Activated T-cell treated with anti-CD3 and anti-CD28 coated beads, Interleukin-2, amount 50 U/mL, for 48 hours (primary cell): ENCODE results near the gene KCNJ1.

ENCODE experiments used
- DNase-seq, 2 experiments: peaks; one replicate each; pipeline ENCODE4 v3.0.0-alpha.2; 2020

The KCNJ1 gene

DNA sequence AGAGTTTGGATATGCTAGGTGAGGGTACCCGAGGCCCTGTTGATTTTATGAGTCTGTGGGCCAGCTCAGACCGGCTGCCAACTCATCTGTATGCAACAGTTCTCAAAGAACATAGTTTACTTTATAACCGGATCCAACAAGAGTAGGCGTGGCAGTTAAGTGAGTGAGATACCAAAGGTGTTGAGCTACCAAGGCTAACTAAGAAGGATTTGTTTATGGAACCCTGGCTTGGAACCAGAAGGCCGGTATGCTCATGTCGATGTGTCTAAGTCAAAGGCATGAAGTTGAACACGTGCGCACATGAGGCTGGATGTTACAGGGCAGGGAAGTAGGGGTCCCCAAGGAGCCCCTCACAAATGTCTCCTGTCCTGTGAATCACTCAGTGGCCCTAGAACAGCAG is at the start of gene KCNJ1:
KCNJ1 (minus strand) TSS at position 20 of the 400 bp plus-strand sequence. CDS start 27,053 bp downstream, outside the sequence.
- DNase-seq: no peak

DNA sequence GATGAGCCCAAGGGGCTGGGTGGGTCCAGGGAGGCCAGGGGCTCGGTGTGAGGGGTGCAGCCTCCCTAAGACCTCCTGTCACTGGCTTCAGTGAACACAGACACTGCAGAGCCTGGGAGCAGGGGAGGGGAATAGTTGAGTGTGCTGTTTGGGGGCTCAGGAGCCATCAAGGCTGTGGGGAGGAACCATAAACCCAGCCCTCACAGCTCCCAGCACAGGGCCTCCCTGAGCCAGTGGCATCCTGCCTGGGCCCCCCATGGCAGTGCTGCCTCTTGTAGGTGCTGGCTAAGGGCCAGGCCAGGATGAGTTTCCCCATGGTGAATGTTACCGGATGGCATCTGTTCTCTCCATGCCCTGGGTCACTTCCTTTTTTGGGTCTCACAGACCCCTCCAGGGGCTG is 49.6 kb upstream of the KCNJ1 start:
- no peak for DNase-seq

DNA sequence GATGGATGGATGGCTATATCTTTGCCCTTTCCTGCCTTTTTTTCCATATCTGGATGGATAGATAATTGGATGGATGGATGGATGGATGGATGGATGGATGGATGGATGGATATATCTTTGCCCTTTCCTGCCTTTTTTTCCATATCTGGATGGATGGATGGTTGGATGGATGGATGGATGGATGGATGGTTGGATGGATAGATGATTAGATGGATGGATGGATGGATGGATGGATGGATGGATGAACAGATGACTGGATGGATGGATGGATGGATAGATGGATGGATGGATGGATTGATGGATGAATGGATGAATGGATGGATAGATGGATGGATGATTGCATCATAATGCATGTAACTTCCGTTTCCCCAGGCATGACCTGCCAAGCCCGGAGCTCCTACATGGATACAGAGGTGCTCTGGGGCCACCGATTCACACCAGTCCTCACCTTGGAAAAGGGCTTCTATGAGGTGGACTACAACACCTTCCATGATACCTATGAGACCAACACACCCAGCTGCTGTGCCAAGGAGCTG is 49.0 kb upstream of the KCNJ1 start:
- no peak for DNase-seq

DNA sequence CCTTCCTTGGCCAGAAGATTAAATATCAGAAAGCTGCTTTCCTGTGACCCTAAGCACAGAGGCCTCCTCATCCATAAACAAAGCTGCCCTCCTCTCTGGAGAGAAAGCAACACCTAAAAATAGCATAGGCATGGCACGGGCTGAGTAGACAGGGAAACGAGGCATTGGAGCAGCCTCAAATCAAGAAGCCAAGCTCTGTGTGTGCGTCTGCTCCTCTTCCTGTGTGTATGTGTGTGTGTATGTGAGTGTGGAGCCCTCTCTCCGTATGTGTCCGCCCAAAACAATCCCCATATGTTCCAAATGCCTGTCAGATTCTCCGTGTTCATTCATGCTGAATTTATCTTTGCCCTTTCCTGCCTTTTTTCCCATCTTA is 48.0 kb upstream of the KCNJ1 start:
- DNase-seq: no peak

DNA sequence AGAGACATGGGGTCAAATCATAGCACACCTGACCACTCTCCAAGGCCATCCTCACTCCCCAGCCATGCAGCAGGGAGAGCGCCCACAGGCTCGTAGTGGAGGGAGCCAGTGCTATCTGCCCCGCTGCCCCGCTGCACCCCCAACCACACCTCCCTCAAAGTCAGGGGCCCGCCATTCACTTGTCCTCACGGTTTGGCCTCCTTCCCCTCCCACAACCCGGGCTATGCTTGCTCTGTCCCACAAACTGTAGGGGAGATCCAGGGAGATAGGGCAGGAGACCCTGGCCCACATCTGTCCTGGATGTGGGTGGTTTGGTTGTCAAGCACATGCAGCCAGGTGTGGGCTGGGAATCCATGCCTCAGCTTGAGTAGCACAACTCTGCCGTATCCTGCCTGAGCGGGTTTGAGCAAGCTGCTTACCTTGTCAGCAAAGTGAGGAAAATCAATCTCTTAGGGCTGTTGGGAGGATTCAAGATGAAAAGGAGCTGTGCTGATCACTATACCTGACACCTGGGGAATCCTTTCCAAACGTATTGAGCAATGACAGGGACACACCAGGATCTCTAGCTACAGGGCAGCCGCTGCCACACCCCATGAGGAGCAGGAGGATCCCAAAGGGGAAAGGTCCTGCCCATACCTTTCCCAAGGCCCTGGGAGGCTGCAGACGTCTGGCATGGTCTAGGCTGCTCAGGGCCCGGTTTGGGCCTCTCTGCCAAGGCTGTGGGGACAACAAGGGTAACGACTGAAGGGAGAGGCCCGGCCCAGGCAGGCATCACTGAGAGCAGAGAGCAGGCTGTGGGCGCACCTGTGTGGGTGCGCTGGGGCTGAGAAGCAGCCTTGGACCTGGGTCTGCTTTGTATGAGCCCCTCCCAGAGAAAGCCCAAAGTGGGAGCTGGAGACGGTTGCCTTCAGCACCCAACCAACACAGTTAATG is 47.4 kb upstream of the KCNJ1 start:
- no peak for DNase-seq

DNA sequence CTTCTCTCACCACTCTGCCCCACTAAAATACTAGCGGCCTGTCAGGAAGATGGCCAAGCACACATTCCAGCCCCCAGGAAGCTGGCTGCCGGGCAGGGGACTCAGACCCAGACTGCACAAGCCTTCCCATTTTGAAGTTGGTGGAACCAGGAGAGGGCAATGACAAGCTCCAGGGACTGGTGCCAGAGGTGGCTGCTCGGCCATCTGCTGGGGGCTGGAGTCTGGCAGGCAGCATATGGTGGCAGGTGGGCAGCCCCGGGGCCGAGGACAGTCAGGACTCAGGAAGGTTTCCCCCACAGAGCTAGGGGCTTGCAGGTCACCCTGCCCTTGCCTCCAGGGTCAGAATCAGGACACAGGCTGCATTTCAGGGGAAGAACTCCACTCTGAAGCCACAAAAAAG is 46.7 kb upstream of the KCNJ1 start:
- no peak for DNase-seq

DNA sequence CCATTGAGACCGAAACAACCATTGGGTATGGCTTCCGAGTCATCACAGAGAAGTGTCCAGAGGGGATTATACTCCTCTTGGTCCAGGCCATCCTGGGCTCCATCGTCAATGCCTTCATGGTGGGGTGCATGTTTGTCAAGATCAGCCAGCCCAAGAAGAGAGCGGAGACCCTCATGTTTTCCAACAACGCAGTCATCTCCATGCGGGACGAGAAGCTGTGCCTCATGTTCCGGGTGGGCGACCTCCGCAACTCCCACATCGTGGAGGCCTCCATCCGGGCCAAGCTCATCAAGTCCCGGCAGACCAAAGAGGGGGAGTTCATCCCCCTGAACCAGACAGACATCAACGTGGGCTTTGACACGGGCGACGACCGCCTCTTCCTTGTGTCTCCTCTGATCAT is 44.6 kb upstream of the KCNJ1 start:
- DNase-seq: no peak

DNA sequence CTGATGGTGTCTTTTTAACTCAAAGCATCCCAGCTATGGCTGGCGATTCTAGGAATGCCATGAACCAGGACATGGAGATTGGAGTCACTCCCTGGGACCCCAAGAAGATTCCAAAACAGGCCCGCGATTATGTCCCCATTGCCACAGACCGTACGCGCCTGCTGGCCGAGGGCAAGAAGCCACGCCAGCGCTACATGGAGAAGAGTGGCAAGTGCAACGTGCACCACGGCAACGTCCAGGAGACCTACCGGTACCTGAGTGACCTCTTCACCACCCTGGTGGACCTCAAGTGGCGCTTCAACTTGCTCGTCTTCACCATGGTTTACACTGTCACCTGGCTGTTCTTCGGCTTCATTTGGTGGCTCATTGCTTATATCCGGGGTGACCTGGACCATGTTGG is 44.1 kb upstream of the KCNJ1 start:
- DNase-seq: no peak

DNA sequence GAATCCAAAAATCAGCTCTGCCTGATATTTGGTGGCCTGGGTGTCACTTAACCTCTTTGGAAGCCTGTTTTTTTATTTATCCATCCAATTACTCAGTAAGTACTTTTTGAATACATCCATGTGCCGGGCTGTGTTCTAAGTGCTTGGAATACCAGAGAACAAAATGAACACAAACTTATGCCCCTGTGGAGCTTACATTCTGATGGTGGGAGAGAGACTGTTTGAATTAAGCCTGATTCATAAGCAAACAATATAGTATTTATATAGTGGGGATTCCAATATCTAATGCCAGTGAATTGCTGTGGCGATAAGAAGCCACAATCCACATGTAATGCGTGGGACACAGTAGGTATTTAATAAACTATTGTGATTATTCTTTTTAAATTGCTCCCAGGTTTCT is 43.5 kb upstream of the KCNJ1 start:
- no peak for DNase-seq

DNA sequence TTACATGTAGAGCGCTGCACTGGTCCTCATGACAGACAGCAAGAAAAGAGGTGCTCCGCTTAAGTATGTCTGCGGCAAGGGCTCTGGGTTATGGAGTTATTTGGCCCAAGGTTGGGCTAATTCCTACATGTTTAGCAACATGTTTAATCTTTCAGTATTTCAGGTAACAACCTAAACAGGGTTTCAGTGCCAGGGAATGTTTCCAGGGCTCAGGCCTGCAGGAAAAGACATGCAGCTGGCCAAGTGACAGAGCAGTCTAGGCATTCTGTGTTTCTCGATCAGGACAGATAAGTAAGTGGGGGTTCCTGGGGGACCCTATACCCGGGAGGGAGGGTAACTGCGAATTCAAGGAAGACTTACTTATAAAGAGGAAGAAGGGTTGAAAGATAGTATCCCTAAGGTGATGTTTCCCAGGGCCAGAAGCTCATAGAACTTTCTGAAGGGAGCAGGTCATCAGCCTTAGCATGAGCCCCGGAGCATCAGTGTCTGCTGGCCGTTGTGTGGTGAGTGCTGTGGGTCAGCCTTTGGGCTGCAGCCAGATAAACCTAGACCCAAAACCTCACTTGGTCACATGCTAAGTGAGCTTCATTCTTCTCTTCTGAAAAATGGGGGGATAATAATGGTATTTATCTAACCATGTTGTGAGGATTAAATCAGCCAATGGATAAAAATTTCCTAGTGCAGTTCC is 42.5 kb upstream of the KCNJ1 start:
- DNase-seq: no peak

DNA sequence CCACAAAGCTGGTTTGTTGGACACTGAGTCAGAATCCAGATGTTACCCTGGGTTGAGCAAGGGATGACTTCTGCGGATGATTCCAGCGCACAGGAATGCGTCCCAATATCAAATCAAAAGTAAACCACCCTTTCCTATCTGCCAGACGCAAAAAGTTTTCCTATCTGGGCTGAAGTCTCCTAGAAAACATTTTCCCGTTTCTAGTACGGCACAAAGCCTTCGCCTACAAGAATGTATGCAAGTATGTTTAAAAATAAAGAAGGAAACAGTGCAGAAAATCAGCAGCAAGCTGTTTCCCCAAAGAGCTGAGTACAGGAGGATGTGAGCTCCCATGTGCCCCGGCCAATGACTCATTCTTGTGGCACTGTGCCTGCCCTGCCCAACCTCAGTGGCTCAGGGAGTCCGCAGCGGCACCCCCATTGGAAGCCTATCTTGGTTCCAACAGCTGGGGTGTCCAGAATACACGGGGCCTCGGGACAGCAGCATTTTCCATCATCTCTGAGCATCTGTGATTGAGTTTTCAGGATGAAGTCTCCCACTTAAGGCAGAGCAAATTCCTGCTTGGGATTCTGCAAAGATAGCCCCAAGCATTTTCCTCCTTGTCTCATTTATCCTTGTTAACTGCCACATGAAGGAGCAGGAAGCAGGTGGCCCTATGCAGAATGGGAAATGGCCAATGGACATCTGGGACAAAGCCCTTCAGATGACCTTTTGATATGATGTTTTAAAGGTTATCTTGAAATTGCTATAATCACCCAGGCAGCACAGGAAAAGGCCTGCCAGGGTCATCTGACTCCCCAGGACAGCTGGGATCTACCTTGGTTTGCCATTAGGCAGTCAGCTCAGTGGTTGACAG is 41.5 kb upstream of the KCNJ1 start:
- DNase-seq: no peak

DNA sequence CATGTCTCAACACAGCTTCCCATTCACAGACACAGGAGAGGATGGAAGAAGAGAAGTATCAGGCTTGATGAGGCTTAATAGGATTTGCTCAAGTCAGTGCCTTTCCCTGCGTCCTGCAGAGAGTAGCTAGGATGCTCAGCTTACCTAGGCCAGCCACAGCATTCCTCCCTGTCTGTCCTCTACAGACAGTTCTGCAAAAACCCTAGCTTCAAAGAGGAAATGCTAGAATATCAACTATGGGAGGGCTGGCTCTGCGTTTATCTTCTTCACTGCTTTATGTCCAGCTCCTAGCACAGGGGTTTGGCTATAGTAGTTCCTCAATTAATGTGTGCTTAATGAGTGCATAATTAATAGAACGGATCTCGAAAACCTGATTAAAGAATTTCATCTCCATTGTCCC is 40.5 kb upstream of the KCNJ1 start:
- no peak for DNase-seq

DNA sequence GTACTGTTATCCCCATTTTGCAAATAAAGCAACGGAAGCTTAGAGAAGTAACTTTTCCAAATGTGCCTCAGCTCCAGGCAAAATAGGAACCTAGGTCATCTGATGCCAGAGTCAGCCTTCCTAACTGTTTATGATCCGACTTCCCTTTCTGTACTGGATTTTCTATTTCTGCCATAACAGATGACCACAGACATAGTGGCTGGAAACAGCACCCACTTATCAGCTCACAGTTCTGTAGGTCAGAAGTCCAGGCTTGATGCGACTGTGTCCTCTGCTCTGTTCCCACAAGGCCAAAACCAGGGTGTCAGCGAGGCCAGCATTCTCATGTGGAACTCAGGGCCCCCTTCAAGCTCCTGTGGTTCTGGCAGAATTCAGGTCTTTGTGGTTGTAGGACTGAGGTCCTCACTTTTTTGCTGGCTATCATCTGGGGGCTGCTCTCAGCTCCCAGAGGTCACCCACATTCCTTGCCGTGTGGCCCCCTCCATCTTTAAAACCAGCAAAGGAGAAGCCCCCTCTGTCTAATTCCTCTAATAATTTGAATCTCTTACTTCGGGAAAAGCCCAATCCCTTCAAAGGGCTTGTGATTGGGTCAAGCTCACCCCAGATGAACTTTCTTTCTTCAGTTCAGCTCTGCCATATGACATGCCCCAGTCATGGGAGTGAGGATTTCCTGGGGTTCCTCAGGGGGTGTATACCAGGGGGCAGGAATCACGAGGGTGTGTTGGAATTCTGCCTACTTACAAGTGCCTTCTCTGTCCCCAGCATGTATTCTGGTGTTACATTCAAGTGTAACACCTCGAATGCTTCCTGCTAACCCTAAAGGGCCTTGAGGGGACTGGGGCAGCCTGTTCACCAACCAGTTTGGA is 39.3 kb upstream of the KCNJ1 start:
- no peak for DNase-seq

DNA sequence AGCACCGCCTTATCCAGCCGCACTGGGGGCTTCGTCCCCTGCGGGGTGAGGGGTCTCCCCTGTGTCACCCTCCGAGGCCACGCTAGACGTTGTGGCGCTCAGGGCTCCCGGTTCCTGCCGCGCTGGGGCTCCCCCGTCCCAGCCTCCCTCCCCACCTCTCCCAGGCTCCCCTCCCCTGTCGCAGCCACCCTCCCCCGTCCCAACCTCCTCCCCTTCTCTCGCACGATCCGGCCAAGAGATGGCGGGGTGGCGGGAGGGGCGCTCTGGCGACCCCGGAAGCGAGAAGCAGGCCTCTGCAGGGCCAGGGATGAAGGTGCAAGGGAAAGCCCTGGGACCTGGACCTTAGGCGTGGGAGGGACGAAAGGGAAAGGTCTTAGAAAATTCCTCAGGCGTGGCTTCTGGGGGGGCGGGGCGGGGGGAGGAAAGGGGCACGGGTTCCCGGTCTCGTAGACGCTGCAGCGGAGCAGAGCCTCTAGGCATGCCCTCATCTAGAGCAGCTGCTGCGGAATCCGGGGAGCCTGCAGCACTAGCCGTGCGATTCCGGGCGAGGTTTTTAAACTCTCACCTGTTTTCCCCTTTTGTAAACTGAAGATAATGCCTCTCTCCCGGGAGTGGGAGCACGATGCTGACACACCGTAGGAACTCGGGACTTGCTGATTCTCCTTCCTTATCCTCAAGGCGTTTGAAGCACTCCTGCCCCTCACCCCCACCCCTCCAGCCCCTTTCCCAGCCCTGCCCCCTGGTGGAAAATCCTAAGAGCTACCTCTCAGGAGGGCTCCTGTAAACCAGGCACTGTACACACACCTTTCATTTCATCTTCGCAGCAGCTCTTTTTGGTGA is 38.5 kb upstream of the KCNJ1 start:
- DNase-seq: peak; percentile 55 to 57

DNA sequence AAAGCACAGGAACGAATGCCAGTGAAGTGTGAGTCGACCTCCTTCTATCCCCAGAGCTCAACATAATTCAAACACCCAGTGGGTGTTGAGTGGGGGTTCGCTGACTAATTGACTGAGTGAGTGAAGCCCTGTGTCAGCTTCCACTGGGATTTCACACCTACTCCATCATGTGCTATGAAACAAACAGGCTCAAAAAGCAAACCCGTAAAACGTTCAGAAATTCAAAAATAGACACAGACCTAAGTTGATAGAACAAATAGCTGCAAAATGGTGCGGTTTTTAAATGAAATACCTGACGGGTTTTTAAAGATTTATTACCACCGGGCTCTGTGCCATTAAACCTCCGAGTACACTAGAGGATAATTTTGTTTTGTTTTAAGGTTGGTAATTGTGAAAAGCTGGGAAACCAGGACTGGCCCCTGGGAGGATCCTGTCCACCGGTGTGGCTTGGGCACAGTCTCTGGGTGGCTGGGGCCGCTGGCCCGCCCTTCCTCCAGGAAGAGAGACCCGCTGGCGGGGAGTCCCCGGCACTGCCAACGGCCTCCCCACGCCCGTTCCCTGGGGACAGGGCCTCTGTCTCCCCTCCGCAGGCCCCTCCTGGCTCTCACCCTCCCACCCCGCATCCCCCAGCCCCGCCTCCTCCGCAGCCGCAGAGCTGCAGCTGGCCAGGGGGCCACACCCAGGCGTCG is 37.7 kb upstream of the KCNJ1 start:
- DNase-seq: no peak

DNA sequence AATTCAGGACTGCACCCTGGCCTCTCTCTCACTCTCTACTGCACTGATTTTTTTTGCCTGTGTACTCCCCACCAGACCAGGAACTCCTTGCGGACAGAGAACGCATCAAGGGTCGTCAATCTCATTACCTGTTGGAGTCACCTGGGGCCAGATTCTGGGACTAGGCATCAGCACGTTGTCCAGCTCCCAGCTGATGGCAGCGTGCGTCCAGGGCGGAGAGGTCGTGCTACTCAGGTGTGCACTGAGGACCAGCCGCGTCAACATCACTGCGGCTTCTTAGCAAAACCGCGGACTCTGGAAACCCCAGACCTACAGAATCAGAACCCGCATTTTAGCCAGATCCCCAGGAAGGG is 37.2 kb upstream of the KCNJ1 start:
- no peak for DNase-seq

DNA sequence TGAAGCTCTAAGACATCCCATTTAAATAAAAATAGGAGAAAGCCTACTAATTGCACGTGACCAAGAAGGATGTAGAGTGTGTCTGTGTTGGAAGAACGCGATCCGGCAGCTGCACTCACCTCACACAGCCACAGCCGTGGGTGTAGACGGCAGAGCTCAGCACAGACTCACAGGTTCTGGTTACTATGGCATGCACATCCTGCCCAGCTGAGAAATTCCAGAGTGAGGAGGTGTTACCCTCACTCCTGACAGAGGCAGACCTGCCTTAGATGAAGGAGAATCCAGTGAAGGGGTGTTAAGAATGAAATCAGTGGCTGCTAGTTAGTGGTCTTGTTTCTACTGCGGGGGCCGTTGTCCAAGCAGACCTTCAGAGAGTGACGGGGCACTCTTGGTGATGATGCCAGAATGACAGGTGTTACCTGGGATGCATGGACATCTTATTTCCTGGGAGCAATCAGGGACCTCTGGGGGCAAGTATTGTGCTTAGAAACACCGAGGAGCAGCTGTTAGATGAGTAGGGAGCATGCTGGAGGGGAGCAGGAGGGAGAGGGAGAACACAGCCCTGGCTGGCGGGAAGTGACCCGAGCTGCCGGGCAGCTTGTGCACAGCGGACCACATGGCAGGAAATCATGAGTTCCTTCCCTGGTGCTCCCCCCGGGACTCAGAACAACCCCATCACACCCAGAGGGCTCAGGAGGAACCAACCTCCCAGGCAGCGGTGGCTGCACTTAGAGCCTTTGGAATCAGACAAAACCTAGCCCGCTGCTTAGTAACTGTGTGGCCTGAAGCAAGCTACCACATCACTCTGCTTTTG is 36.4 kb upstream of the KCNJ1 start:
- DNase-seq: no peak

DNA sequence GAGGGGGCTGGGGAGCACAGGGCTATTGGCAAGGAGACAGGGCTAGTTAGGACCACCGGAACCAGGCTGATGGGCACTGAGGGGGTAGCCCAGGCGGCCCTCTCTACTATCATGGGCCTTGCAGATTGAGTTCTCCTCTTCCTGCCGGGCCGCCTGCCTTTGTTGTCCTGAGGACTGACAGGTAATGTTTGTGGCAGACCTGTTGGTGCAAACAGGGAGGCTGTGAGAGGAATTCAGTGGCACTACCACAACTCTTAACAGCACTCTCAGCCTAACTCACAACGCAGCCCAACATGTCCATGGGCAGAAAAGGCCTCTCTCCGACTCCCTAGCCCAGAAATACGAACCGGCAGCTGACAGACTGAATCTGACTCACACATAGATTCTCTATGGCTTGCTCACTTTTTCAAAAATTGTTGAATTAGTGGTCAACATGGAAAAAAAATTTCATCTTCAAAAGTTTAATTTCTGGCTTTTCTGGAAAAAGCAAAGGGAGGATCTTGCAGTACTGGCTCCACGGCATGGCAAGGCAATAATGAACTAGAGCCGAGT is 35.5 kb upstream of the KCNJ1 start:
- no peak for DNase-seq
